ENCODE data around the gene SEMA3G.

DNA sequence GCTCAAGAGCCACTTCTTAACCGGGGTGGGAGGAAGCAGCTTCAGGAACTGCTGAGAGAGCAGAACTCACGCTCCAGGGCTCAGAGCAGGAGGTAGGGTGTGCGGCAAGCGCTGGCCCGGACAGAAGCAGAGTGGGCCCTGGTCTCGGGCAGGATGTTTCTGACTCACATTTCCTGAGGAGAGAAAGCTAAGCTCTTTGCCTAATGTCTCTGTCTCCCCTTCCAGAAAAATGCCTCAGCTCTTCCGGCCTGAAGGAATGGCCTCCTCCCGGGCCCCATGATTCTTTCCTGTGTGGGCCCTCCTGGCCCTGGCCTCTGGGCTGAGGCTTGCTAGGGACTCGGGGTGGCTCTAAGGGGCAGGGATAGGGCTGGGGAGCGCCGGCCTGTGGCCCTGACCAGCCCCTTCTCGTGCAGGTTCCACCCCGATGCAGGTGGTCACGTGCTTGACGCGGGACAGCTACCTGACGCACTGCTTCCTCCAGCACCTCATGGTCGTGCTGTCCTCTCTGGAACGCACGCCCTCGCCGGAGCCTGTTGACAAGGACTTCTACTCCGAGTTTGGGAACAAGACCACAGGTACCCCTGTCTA, 46.1 kb upstream of the SEMA3G start:
- TF ChIP-seq, protein P1, sequence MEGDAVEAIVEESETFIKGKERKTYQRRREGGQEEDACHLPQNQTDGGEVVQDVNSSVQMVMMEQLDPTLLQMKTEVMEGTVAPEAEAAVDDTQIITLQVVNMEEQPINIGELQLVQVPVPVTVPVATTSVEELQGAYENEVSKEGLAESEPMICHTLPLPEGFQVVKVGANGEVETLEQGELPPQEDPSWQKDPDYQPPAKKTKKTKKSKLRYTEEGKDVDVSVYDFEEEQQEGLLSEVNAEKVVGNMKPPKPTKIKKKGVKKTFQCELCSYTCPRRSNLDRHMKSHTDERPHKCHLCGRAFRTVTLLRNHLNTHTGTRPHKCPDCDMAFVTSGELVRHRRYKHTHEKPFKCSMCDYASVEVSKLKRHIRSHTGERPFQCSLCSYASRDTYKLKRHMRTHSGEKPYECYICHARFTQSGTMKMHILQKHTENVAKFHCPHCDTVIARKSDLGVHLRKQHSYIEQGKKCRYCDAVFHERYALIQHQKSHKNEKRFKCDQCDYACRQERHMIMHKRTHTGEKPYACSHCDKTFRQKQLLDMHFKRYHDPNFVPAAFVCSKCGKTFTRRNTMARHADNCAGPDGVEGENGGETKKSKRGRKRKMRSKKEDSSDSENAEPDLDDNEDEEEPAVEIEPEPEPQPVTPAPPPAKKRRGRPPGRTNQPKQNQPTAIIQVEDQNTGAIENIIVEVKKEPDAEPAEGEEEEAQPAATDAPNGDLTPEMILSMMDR (conservative IDR thresholded peaks at IDR 0.05) = no peak
- no peak for TF ChIP-seq EZH2 (IDR thresholded peaks at IDR 0.05; ENCODE audit: low read depth)
